ENCODE results near the gene AKR7A2.
"Not testable (repeated sequence)": the region's sequence is repeated elsewhere in the genome, so short reads cannot be mapped to it uniquely, and the experiment has no call there.

AKR7A2 gene

GRCh38 chr1:19283891-19284290 lies 28.1 kb downstream of the AKR7A2 start:
- 90 to 95% methylated on average over 2 to 9 of the region's 9 CpGs for WGBS, 2 experiments (ENCODE audit: insufficient coverage in 2 of 2)
- Histone ChIP-seq H3K27ac (ENCODE audit: low read depth, low read length, severe bottlenecking) (no peak overlapping the region), H3K36me3 (ENCODE audit: control insufficient read depth, insufficient read depth, low read length) (no peaks in the 10 kb centered on the region), H3K9me3 (ENCODE audit: control insufficient read depth, low read length) (no peaks in the 10 kb centered on the region), H3K4me1 (ENCODE audit: control insufficient read depth, insufficient read depth, low read length, poor library complexity, severe bottlenecking) (no peaks in the 10 kb centered on the region), H3K4me3 (ENCODE audit: extremely low read depth, insufficient read depth, low read length, poor library complexity, severe bottlenecking) (no peak overlapping the region)

DNA sequence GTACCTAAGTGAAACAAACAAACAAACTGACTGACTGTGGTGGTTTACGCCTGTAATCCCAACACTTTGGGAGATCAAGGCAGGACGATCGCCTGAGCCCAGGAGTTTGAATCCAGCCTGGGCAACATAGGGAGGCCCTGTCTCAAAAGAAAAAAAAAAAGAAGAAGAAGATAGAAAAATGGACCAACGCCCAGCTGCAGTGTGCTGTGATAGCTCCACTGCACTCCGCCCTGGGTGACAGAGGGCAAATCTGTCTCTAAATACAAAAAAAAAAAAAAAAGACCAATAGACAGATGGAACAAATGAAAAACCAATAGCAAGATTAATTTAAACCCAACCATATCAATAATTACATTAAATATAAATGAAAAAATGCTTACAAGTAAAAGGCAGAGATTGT lies 37.3 kb downstream of the AKR7A2 start:
- Histone ChIP-seq H3K9me3 (ENCODE audit: control insufficient read depth, low read length) (no peaks in the 10 kb centered on the region), H3K4me1 (ENCODE audit: control insufficient read depth, insufficient read depth, low read length, poor library complexity, severe bottlenecking) (no peaks in the 10 kb centered on the region)
- WGBS, 2 experiments (ENCODE audit: insufficient coverage in 2 of 2): 100% methylated on average over 2 of the region's 5 CpGs; no CpG with 5 or more reads in 1 of the 2 experiments

GRCh38 chr1:19273844-19274531 lies 38.0 kb downstream of the AKR7A2 start:
- H3K9me3 ChIP-seq (ENCODE audit: control insufficient read depth, low read length); H3K4me1 ChIP-seq (ENCODE audit: control insufficient read depth, insufficient read depth, low read length, poor library complexity, severe bottlenecking); H3K4me3 ChIP-seq (ENCODE audit: extremely low read depth, insufficient read depth, low read length, poor library complexity, severe bottlenecking); H3K27ac ChIP-seq (ENCODE audit: low read depth, low read length, severe bottlenecking); H3K36me3 ChIP-seq (ENCODE audit: control insufficient read depth, insufficient read depth, low read length): not testable (repeated sequence)
- 36 to 42% methylated on average over 33 to 39 of the region's 66 CpGs for WGBS, 2 experiments (ENCODE audit: insufficient coverage in 2 of 2)

More for the DNA sequence above, 37.3 kb downstream of the AKR7A2 start:
- no peak overlapping the region for H3K4me3 ChIP-seq (ENCODE audit: extremely low read depth, insufficient read depth, low read length, poor library complexity, severe bottlenecking)
- no peak overlapping the region for H3K27ac ChIP-seq (ENCODE audit: low read depth, low read length, severe bottlenecking)
- H3K36me3 ChIP-seq (ENCODE audit: control insufficient read depth, insufficient read depth, low read length): no peaks in the 10 kb centered on the region

DNA sequence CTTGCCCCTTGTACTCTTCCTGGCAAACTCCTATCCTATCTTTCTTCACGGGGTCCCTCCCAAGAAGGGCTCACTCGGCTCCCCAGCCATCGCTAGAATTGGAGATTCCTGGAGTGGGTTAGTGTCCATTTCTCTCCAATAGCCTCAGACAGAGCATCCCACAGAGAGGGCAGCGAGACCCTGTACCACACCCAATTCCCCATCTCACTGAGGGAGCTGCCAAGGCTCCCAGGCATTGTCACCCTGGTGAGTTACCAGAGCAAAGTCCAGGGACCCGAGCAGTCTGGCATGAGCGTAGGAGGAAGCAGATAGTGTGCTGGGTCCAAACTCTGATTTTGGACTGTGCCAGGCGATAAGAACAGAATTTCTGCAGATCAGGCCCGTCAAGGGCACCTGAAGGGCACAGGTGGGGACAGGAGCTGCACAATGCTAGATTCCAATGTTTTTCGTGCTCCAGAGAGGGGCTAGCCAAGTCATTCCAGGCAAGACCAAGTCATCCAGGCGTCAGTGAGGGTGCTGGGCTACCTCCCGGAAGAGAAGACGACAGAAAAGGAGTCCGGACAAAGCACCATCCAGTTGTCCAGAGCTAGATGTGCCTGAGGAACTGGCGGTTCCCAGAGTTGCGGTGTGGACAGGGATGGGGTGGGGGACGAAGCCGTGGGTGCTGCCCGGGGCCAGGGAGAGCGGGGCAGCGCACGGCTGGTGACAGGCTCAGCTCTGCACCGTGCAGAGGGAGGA lies 38.7 kb downstream of the AKR7A2 start:
- WGBS, 2 experiments (ENCODE audit: insufficient coverage in 2 of 2): 94 to 95% methylated on average over 19 to 21 of the region's 22 CpGs
- no peaks in the 10 kb centered on the region for H3K4me1 ChIP-seq (ENCODE audit: control insufficient read depth, insufficient read depth, low read length, poor library complexity, severe bottlenecking)
- H3K9me3 ChIP-seq (ENCODE audit: control insufficient read depth, low read length): no peaks in the 10 kb centered on the region
- H3K36me3 ChIP-seq (ENCODE audit: control insufficient read depth, insufficient read depth, low read length): no peaks in the 10 kb centered on the region
- H3K27ac ChIP-seq (ENCODE audit: low read depth, low read length, severe bottlenecking): no peak overlapping the region
- no peak overlapping the region for H3K4me3 ChIP-seq (ENCODE audit: extremely low read depth, insufficient read depth, low read length, poor library complexity, severe bottlenecking)

- Histone ChIP-seq H3K4me1 (ENCODE audit: control insufficient read depth, insufficient read depth, low read length, poor library complexity, severe bottlenecking) (no peaks in the 10 kb centered on the region), H3K9me3 (ENCODE audit: control insufficient read depth, low read length) (no peaks in the 10 kb centered on the region), H3K27ac (ENCODE audit: low read depth, low read length, severe bottlenecking) (no peak overlapping the region), H3K36me3 (ENCODE audit: control insufficient read depth, insufficient read depth, low read length) (no peaks in the 10 kb centered on the region), H3K4me3 (ENCODE audit: extremely low read depth, insufficient read depth, low read length, poor library complexity, severe bottlenecking) (no peak overlapping the region)
Measured at GRCh38 chr1:19272064-19272463, 39.9 kb downstream of the AKR7A2 start.

GRCh38 chr1:19270343-19270730 lies 41.6 kb downstream of the AKR7A2 start:
- 84 to 85% methylated on average over 6 of the region's 6 CpGs for WGBS, 2 experiments (ENCODE audit: insufficient coverage in 2 of 2)
- not testable (repeated sequence) for H3K9me3 ChIP-seq (ENCODE audit: control insufficient read depth, low read length); H3K4me3 ChIP-seq (ENCODE audit: extremely low read depth, insufficient read depth, low read length, poor library complexity, severe bottlenecking); H3K36me3 ChIP-seq (ENCODE audit: control insufficient read depth, insufficient read depth, low read length); H3K27ac ChIP-seq (ENCODE audit: low read depth, low read length, severe bottlenecking); H3K4me1 ChIP-seq (ENCODE audit: control insufficient read depth, insufficient read depth, low read length, poor library complexity, severe bottlenecking)

DNA sequence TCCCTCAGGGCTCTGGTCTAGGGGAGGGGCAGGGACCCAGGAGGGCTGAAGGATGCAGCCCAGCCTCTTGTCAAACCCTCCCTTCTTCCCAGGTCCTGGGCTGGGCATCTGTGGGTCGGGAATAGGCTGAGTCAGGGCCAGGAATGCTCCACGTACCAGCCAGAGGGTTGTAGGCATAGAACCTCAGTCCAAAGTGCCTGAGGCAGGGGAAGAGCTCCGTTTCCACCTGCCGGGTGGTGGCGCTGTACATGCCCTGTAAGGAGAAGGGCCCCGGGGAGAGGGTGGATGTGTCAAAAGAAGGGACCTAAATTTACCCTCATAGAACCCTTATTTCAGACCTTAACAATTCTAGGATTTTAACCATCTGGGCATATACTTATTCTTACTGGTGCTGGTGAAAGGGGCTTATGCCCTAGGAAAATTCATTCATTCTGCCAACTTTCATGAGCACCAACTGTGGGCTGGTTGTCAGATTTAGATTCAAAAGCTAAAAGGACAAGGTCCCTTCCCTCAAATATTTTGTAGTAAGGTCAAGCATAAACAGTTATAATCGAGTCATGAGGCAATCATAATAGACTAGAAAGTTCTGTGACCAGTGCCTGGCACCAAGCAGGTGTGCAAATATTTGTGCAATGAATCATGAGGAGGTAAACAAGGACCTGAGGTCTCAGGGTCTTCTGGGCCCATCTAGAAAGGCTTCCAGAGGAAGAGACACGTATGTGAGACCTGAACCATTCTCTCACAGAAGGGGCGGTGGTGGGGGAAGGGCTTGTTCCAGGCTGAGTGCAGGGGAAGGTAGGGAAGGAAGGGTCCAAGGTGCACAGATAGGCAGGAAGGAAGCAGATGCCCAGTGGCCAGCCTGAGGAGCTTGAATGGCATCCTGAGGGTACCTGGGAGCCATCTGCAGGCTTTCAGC lies 42.3 kb downstream of the AKR7A2 start:
- not testable (repeated sequence) for H3K4me3 ChIP-seq (ENCODE audit: extremely low read depth, insufficient read depth, low read length, poor library complexity, severe bottlenecking); H3K4me1 ChIP-seq (ENCODE audit: control insufficient read depth, insufficient read depth, low read length, poor library complexity, severe bottlenecking); H3K27ac ChIP-seq (ENCODE audit: low read depth, low read length, severe bottlenecking); H3K36me3 ChIP-seq (ENCODE audit: control insufficient read depth, insufficient read depth, low read length); H3K9me3 ChIP-seq (ENCODE audit: control insufficient read depth, low read length)
- 50% methylated on average over 1 of the region's 9 CpGs; no CpG with 5 or more reads in 1 of the 2 experiments for WGBS, 2 experiments (ENCODE audit: insufficient coverage in 2 of 2)

DNA sequence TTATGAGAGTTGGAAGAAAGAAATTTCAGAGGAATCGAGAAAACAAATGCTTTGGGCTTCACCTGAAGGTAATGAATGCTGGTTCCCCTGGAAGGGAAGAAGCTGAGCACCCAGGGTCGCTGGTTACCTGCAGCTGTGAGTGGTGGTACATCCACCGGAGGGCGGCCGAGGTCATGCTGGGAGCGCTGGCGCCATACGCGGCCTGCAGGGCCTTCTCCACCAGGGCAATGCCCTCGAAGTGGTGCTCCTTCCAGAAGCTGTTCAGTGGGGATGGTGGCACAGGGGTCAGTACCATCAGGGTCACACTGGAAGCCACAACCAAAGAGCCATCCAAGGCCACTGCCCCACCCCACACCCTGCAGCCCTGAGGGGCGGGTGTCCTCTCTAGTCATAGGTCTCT lies 43.5 kb downstream of the AKR7A2 start:
- Histone ChIP-seq H3K4me3 (ENCODE audit: extremely low read depth, insufficient read depth, low read length, poor library complexity, severe bottlenecking) (no peak overlapping the region), H3K27ac (ENCODE audit: low read depth, low read length, severe bottlenecking) (no peak overlapping the region), H3K9me3 (ENCODE audit: control insufficient read depth, low read length) (no peaks in the 10 kb centered on the region), H3K4me1 (ENCODE audit: control insufficient read depth, insufficient read depth, low read length, poor library complexity, severe bottlenecking) (no peaks in the 10 kb centered on the region), H3K36me3 (ENCODE audit: control insufficient read depth, insufficient read depth, low read length) (no peaks in the 10 kb centered on the region)
- 81 to 86% methylated on average over 6 to 11 of the region's 11 CpGs for WGBS, 2 experiments (ENCODE audit: insufficient coverage in 2 of 2)

DNA sequence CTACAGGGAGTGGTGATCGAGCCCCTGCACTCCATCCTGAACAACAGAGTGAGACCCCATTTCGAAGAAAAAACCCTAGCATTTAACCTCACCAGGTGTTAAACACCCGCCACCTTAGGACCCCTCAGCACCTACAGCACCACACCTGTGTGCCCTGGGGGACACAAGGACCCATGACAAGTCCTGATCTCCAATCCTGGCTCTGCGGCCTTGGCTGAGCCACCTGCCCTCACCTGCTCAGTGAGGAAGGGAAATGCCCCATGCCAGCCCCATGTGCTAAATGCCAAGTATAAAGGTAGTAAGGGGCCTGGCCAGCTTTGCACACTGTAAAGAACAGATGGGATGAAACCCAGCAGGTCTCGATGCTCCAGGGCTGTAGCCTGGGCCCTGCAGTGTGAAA lies 49.2 kb downstream of the AKR7A2 start:
- Histone ChIP-seq H3K9me3 (ENCODE audit: control insufficient read depth, low read length) (no peaks in the 10 kb centered on the region), H3K4me3 (ENCODE audit: extremely low read depth, insufficient read depth, low read length, poor library complexity, severe bottlenecking) (no peak overlapping the region), H3K27ac (ENCODE audit: low read depth, low read length, severe bottlenecking) (no peak overlapping the region), H3K4me1 (ENCODE audit: control insufficient read depth, insufficient read depth, low read length, poor library complexity, severe bottlenecking) (peaks cover 8% of the 10 kb centered on the region), H3K36me3 (ENCODE audit: control insufficient read depth, insufficient read depth, low read length) (peaks cover 33% of the 10 kb centered on the region)
- WGBS, 2 experiments (ENCODE audit: insufficient coverage in 2 of 2): 88 to 96% methylated on average over 3 of the region's 5 CpGs

DNA sequence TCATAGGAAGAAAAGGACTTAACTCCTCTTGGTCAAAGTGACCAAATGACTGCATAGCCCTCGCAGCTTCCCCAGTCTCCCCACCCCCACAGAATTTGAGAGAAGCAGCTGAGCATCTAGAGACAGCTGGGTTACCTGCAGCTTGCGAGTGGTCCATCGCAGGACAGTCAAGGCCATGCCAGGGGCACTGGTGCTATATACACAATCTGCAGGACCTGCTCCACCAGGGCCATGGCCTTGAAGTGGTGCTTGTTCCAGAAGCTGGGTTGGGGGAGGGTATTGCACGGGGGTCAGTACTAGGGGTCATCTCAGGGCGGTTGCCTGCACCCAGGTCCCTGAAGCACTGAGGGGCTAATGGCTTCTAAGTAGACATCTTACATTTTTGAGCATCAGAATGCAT lies 49.9 kb downstream of the AKR7A2 start:
- no peak overlapping the region for H3K27ac ChIP-seq (ENCODE audit: low read depth, low read length, severe bottlenecking)
- 93% methylated on average over 3 to 4 of the region's 5 CpGs for WGBS, 2 experiments (ENCODE audit: insufficient coverage in 2 of 2)
- peaks cover 8% of the 10 kb centered on the region for H3K4me1 ChIP-seq (ENCODE audit: control insufficient read depth, insufficient read depth, low read length, poor library complexity, severe bottlenecking)
- H3K36me3 ChIP-seq (ENCODE audit: control insufficient read depth, insufficient read depth, low read length): peaks cover 40% of the 10 kb centered on the region
- H3K4me3 ChIP-seq (ENCODE audit: extremely low read depth, insufficient read depth, low read length, poor library complexity, severe bottlenecking): no peak overlapping the region
- H3K9me3 ChIP-seq (ENCODE audit: control insufficient read depth, low read length): no peaks in the 10 kb centered on the region
